PC-3 (cell line): Measurements from ENCODE around the gene PRKX.

ENCODE experiments used
- EZH2 ChIP-seq: fragments of 300-600 bp; sonication (generic); IDR thresholded peaks from one replicate; pipeline ENCODE4 v1.6.1; 2017; ENCODE audit warnings: antibody characterized with exemption, mild to moderate bottlenecking, low read length; ENCODE audit not compliant: unreplicated experiment
- TF ChIP-seq, protein P1 (sequence below): fragments of 300-600 bp; sonication (generic); conservative IDR thresholded peaks from 2 replicates; pipeline ENCODE4 v1.5.1; 2017; ENCODE audit warnings: antibody characterized with exemption, low read depth, mild to moderate bottlenecking, low read length

DNA sequence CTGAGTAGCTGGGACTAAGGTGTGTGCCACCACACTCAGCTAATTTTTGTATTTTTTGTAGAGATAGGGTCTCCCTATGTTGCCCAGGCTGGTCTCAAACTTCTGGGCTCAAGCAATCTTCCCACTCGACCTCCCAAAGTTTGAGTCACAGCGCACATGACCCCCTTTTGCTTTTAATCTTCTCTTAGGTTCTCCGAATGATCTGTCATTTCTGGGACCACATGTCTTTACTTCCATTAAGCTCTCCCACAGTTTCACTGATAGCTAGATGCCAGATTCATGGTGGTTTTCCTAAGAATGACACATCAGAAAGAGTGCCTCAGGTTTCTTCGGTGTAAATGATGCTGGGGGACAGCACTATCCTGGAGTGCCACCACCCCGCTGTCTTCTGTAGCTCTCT, 17.9 kb downstream of the PRKX start:
- TF ChIP-seq, protein P1, sequence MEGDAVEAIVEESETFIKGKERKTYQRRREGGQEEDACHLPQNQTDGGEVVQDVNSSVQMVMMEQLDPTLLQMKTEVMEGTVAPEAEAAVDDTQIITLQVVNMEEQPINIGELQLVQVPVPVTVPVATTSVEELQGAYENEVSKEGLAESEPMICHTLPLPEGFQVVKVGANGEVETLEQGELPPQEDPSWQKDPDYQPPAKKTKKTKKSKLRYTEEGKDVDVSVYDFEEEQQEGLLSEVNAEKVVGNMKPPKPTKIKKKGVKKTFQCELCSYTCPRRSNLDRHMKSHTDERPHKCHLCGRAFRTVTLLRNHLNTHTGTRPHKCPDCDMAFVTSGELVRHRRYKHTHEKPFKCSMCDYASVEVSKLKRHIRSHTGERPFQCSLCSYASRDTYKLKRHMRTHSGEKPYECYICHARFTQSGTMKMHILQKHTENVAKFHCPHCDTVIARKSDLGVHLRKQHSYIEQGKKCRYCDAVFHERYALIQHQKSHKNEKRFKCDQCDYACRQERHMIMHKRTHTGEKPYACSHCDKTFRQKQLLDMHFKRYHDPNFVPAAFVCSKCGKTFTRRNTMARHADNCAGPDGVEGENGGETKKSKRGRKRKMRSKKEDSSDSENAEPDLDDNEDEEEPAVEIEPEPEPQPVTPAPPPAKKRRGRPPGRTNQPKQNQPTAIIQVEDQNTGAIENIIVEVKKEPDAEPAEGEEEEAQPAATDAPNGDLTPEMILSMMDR: no peak
- no peak for TF ChIP-seq EZH2
